Lung (tissue), 16 donors: Measurements from ENCODE around the gene C1QBP. TPM values are rescaled to one million over a fixed set of nuclear protein-coding genes. Genes with fewer than 3 reads are reported as not detected.
A peak's percentile ranks its signal among the peaks of the same experiment; 100 is the strongest.

Experiments
- ATAC-seq: fragments of 200-7000 bp; cut with Tn5 transposase; one replicate; pipeline ENCODE4 v1.9.1; 2020; ENCODE audit warnings: moderate number of reproducible peaks; ENCODE audit not compliant: insufficient read depth, low FRiP score
- DNase-seq, 3 donors: peaks; one replicate each; pipeline ENCODE4 v3.0.0-alpha.2; 2013 to 2017
- H3K27ac ChIP-seq, 2 donors: one replicate each; pipeline ENCODE4 v1.5.1; 2013; ENCODE audit warnings: mild to moderate bottlenecking in 2 of 2, moderate library complexity in 2 of 2, control low read depth in 1 of 2, inconsistent platforms in 1 of 2, low read depth in 1 of 2, low read length in 1 of 2
- H3K27me3 ChIP-seq, 3 donors: one replicate each; pipeline ENCODE4 v1.5.1; 2013; ENCODE audit warnings: low read length in 2 of 3; ENCODE audit not compliant: control insufficient read depth in 3 of 3, insufficient read depth in 3 of 3
- H3K36me3 ChIP-seq, 4 donors: one replicate each; pipeline ENCODE4 v1.5.1; 2013; ENCODE audit warnings: low read length in 4 of 4, mild to moderate bottlenecking in 1 of 4, moderate library complexity in 1 of 4; ENCODE audit not compliant: control insufficient read depth in 4 of 4, insufficient read depth in 4 of 4
- H3K4me1 ChIP-seq, 5 donors: one replicate each; pipeline ENCODE4 v1.5.1; 2013; ENCODE audit warnings: low read length in 5 of 5, mild to moderate bottlenecking in 2 of 5, moderate library complexity in 1 of 5; ENCODE audit not compliant: control insufficient read depth in 5 of 5, insufficient read depth in 5 of 5
- H3K4me3 ChIP-seq: one replicate; pipeline ENCODE4 v1.5.1; 2013; ENCODE audit warnings: mild to moderate bottlenecking, control low read depth, moderate library complexity
- H3K9ac ChIP-seq, 2 donors: one replicate each; pipeline ENCODE4 v1.5.1; 2013; ENCODE audit warnings: low read length in 2 of 2, control low read depth in 1 of 2; ENCODE audit not compliant: insufficient read depth in 1 of 2
- H3K9me3 ChIP-seq, 4 donors: one replicate each; pipeline ENCODE4 v1.5.1; 2013; ENCODE audit warnings: low read length in 3 of 4, mild to moderate bottlenecking in 1 of 4, moderate library complexity in 1 of 4; ENCODE audit not compliant: control insufficient read depth in 4 of 4, insufficient read depth in 3 of 4
- CTCF ChIP-seq: IDR thresholded peaks from 2 replicates; pipeline ENCODE4 v1.5.1; 2012; ENCODE audit warnings: mild to moderate bottlenecking; ENCODE audit errors: control extremely low read depth, extremely low read depth
- WGBS, 2 donors: extraction: QIAGEN DNeasy Blood & Tissue Kit; methylation state at CpG; one replicate each; pipeline ENCODE4 v1.1.7; 2013; 5-methylcytosine and 5-hydroxymethylcytosine counted together
- long read RNA-seq, 5 donors: transcript quantifications; one replicate each; lab custom pipeline, GENCODE V29; 2026
- polyA plus RNA-seq, 2 donors: library from polyadenylated mRNA; stranded (reverse); fragments of 200-250 nt; gene quantifications; one replicate each; pipeline ENCODE4 v1.2.1, GENCODE V29; 2013
- total RNA-seq, 2 donors: library from RNA; depleted of rRNA in 1 of 2; stranded (reverse); fragments of >200 nt in 1 of 2; gene quantifications; one replicate each; pipeline ENCODE4 v1.2.1, GENCODE V29; 2014 to 2021
- donor health status: control.
- donor health status: control.
- donor health status: Bipolar disorder and iron deficiency.
- donor health status: healthy.
- donor health status: DM: yes; HTN: yes; CAD: no.

The C1QBP gene
- total RNA-seq (100 to 1,000 TPM in 1 of 2 donors, 10 to 100 TPM in 1; 60.6 to 129 TPM), polyA plus RNA-seq (100 to 1,000 TPM; 123 to 158 TPM)
- long read RNA-seq, donor 1, transcript C1QBP-201 (6 exons, 1,169 nt), result major isoform, 89 of 115 reads
- long read RNA-seq, donor 1, partial matches to known transcripts, result 18 of 115 reads
- long read RNA-seq, donor 1, other reads (novel, unspliced or antisense), result 0 of 115 reads
- long read RNA-seq, donor 2, transcript C1QBP-201 (6 exons, 1,169 nt), result major isoform, 28 of 41 reads
- long read RNA-seq, donor 2, partial matches to known transcripts, result 11 of 41 reads
- long read RNA-seq, donor 2, other reads (novel, unspliced or antisense), result 0 of 41 reads
- long read RNA-seq, donor 3, transcript C1QBP-201 (6 exons, 1,169 nt), result major isoform, 41 of 55 reads
- long read RNA-seq, donor 3, partial matches to known transcripts, result 8 of 55 reads
- long read RNA-seq, donor 3, other reads (novel, unspliced or antisense), result 0 of 55 reads
- long read RNA-seq, donor 4, transcript C1QBP-201 (6 exons, 1,169 nt), result major isoform, 39 of 56 reads
- long read RNA-seq, donor 4, partial matches to known transcripts, result 12 of 56 reads
- long read RNA-seq, donor 4, other reads (novel, unspliced or antisense), result 0 of 56 reads
- long read RNA-seq, donor 5, transcript C1QBP-201 (6 exons, 1,169 nt), result major isoform, 88 of 110 reads
- long read RNA-seq, donor 5, partial matches to known transcripts, result 13 of 110 reads
- long read RNA-seq, donor 5, other reads (novel, unspliced or antisense), result 0 of 110 reads

- H3K4me1 ChIP-seq, result peaks cover 0 to 9% (median 6%) of the 10 kb centered on the region in 5 donors
- no peaks in the 10 kb centered on the region for H3K27me3 ChIP-seq
- H3K9ac ChIP-seq, result peak within 1 kb of the TSS; percentile 79 to 82
- peaks cover 19 to 33% (median 22%) of the 10 kb centered on the region in 4 donors for H3K36me3 ChIP-seq
- WGBS, 2 donors, result 0% methylated on average over 68 to 75 of the region's 75 CpGs
- DNase-seq (peak; percentile 93 to 96 (median 94)), ATAC-seq (peak; percentile 98)
- H3K27ac ChIP-seq, result peak within 1 kb of the TSS; percentile 47 to 92
- peak within 1 kb of the TSS; percentile 96 for H3K4me3 ChIP-seq
- peak; percentile 97 for TF ChIP-seq CTCF
- peaks cover 0 to 3% (median 0%) of the 10 kb centered on the region in 4 donors for H3K9me3 ChIP-seq
These were observed at the start of gene C1QBP for GRCh38 chr17:5438716-5439445. Gene C1QBP (minus strand): TSS chr17:5439155. CDS start chr17:5439073, 82 bp downstream.

- Histone ChIP-seq H3K27ac (no peak overlapping the region), H3K4me3 (no peak overlapping the region), H3K27me3 (no peaks in the 10 kb centered on the region), H3K36me3 (peaks cover 7 to 16% (median 11%) of the 10 kb centered on the region in 4 donors), H3K9me3 (no peaks in the 10 kb centered on the region), H3K4me1 (peaks cover 5 to 20% (median 9%) of the 10 kb centered on the region in 5 donors), H3K9ac (no peak overlapping the region)
- WGBS, 2 donors, result 78 to 86% methylated on average over 8 of the region's 8 CpGs
- ATAC-seq (no peak), DNase-seq (no peak)
- TF ChIP-seq CTCF, result no peak
These were observed 49.8 kb upstream of the C1QBP start for GRCh38 chr17:5488752-5489151.

- 0 to 1% methylated on average over 77 of the region's 77 CpGs for WGBS, 2 donors
- H3K9ac ChIP-seq, result peak within 1 kb of the TSS; percentile 84 to 98
- ATAC-seq, result peak; percentile 93
- peak within 1 kb of the TSS; percentile 91 for H3K4me3 ChIP-seq
- no peaks in the 10 kb centered on the region for H3K27me3 ChIP-seq
- peak within 1 kb of the TSS; percentile 93 to 99 for H3K27ac ChIP-seq
- peak; percentile 99 to 100 (median 100) for DNase-seq
- H3K9me3 ChIP-seq, result no peaks in the 10 kb centered on the region
- H3K36me3 ChIP-seq, result peaks cover 14 to 30% (median 18%) of the 10 kb centered on the region in 4 donors
- peaks cover 5 to 20% (median 9%) of the 10 kb centered on the region in 5 donors for H3K4me1 ChIP-seq
- no peak for TF ChIP-seq CTCF
These were observed 47.5 kb upstream of the C1QBP start, which contains the start of gene MIS12 for GRCh38 chr17:5486206-5487124. Gene MIS12 (plus strand): TSS chr17:5486566. CDS start chr17:5488863, 2,297 bp downstream.
